ENCODE data around the gene PHRF1.

PHRF1 gene, protein sequence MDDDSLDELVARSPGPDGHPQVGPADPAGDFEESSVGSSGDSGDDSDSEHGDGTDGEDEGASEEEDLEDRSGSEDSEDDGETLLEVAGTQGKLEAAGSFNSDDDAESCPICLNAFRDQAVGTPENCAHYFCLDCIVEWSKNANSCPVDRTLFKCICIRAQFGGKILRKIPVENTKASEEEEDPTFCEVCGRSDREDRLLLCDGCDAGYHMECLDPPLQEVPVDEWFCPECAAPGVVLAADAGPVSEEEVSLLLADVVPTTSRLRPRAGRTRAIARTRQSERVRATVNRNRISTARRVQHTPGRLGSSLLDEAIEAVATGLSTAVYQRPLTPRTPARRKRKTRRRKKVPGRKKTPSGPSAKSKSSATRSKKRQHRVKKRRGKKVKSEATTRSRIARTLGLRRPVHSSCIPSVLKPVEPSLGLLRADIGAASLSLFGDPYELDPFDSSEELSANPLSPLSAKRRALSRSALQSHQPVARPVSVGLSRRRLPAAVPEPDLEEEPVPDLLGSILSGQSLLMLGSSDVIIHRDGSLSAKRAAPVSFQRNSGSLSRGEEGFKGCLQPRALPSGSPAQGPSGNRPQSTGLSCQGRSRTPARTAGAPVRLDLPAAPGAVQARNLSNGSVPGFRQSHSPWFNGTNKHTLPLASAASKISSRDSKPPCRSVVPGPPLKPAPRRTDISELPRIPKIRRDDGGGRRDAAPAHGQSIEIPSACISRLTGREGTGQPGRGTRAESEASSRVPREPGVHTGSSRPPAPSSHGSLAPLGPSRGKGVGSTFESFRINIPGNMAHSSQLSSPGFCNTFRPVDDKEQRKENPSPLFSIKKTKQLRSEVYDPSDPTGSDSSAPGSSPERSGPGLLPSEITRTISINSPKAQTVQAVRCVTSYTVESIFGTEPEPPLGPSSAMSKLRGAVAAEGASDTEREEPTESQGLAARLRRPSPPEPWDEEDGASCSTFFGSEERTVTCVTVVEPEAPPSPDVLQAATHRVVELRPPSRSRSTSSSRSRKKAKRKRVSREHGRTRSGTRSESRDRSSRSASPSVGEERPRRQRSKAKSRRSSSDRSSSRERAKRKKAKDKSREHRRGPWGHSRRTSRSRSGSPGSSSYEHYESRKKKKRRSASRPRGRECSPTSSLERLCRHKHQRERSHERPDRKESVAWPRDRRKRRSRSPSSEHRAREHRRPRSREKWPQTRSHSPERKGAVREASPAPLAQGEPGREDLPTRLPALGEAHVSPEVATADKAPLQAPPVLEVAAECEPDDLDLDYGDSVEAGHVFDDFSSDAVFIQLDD (N-terminal part only)

DNA sequence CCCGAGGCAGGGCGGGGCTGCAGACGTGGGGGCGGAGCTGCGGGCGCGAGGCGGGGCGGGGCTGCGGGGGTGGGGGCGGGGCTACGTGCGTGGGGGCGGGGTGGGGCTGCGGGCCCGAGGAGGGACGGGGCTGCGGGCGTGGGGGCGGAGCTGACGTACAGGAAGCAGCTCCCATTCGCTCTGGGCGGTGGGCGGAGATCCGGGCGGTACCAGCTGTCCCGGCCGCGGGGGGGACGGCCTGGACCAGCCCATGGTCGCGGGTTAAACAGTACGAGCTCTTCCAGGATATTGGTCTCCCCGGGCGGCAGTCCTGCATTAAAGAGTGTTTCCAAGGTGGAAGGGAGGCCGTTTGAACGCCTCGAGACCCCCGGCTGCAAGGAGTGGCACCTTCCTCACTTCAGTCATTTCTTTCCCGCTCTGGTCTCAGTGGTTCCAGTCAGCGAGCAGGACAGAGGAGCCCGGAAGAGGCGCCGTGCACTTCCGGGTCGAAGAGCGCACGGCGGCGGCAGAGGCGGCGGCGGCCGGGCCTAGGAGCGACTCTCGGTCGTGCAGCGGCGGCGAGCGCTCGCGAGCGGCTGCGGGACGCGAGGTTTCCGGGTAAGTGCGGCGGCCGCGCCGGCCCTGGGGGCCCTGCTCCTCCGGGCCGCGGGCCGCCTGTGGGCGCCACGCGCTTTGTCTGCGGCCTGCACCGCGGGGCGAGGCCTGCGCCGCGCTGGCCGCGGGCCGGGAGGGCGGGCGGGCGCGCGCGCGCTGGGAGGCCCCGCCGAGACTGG lies at the start of gene PHRF1:
Gene PHRF1 (plus strand): TSS at position 475 of the 773 bp plus-strand sequence. CDS start 5,043 bp downstream, outside the sequence.
- no peak for FAIRE-seq

DNA sequence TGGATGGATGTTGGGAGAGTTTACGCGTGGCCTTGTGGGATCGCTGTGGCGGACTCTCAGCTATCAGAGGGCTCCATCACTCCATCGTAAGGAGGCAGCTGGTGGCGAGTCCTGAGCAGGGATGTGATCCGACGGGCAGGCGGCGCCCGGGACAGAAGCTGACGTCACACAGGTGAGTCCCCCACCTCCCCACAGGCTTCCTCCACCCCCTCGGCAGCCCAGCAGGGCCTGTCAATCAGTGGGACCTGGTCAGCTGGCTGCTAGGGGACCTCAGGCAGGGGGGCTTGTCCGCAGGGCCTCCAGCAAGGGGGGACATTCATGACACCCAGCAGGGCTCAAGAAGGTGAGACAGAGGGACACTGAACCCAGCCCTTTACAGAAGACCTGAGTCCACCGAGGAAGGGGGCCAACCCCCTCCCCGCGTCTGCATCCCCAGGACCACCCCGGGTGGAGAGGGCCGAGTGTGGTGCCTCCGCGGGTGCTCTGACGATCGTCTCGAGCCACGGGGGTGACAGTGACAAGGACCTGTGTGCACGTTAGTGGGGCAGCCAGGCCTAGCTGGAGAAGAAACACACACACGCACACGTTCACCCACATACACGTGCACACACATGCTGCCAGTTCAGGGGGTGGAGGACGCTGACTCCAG lies 48.0 kb upstream of the PHRF1 start:
- FAIRE-seq: no peak

- FAIRE-seq: no peak
These were observed 47.2 kb upstream of the PHRF1 start for GRCh38 chr11:528815-529727.

DNA sequence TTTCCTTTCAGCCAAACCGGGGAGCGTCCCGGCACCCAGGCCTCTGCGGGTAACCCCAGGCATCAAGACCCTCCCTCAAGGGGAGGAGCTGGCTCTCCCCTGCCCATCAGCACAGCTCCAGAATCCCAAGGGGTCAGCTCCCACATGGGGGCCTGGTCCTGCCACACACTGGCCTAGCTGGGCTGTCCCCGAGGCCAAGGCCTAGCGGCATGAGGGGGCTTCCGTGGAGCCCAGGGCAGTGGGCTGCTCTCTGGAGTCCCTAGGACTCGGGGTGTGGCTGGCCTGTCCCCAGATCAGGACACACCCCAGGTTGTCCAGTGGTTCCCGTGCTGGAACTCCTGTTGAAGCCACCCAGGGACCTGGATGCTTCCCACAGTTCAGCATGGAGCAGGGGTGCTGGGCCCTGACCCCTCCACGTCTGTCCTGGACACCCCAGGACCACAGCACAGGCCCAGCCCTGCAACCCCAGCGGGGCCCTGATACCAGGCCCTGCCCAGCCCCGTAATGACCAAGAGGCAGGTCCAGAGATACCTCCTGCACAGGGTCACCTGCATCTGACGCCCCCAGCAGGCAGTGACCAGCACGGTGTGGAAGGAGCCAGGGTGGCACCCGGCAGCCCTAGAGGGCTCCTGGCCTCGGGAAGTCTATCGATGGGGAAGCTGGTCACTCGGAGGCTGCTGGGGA lies 46.4 kb upstream of the PHRF1 start:
- no peak for FAIRE-seq

DNA sequence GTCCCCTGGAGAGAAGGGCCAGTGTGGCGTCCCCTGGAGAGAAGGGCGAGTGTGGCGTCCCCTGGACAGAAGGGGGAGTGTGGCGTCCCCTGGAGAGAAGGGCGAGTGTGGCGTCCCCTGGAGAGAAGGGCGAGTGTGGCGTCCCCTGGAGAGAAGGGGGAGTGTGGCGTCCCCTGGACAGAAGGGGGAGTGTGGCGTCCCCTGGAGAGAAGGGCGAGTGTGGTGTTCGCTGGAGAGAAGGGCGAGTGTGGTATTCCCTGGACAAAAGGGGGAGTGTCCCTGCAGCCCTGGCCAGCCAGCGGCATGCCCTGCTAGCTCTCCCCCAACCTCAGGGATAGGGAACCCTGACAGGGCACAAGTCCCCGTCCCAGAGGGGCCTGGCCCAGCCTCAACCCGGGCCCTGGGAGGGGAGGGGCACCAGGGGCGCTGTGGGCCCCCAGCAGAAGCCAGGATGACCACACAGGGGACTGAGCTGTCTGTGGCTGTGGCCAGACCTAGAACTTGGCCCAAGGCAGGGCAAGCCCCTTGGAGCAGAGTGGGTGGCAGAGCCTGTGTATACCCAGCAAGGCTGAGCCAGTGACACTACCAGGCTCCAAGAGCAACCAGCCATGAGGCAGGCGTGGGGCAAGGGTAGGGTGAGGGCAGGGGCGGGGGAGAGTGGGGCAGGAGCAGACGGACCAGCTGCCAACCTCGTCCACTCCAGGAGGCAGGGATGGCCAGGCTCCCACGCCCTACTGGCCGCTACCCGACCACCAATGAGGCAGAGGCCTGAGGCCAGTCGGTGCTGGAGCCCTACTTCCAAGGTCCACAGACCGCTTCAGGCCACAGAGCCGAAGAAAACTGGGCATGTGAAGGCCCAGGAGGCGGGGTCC lies 45.1 kb upstream of the PHRF1 start:
- no peak for FAIRE-seq

DNA sequence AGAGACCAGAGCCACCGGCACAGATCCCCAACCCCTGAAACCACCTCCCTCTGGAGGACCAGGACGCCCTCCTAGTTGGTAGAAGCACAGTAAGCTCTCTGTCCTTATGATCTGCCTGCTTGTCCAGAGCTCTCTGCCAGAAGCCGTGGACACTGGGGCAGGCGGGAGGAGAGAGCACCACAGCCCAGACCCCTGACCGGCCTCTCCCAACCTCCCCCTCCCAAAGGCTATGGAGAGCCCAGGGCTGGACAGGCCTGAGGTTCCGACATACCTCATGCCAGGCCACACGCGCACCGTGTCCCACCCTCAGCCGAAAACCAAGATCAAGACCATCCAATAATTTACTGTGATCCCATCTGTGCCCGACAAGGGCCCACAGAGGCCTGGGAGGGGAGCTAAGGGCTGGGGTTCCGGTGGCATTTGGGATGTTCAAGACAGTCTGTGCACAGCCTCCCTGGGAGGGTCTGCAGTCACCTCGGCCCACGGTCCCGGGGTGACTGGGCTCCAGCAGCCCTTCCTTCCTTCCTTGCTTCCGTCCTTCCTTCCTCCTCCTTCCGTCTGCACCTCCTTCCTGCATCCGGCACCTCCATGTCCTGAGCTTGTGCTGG lies 44.2 kb upstream of the PHRF1 start:
- no peak for FAIRE-seq

- FAIRE-seq: no peak
These were observed 43.7 kb upstream of the PHRF1 start for GRCh38 chr11:532527-532985.

- no peak for FAIRE-seq
These were observed 43.2 kb upstream of the PHRF1 start for GRCh38 chr11:532986-533585.

DNA sequence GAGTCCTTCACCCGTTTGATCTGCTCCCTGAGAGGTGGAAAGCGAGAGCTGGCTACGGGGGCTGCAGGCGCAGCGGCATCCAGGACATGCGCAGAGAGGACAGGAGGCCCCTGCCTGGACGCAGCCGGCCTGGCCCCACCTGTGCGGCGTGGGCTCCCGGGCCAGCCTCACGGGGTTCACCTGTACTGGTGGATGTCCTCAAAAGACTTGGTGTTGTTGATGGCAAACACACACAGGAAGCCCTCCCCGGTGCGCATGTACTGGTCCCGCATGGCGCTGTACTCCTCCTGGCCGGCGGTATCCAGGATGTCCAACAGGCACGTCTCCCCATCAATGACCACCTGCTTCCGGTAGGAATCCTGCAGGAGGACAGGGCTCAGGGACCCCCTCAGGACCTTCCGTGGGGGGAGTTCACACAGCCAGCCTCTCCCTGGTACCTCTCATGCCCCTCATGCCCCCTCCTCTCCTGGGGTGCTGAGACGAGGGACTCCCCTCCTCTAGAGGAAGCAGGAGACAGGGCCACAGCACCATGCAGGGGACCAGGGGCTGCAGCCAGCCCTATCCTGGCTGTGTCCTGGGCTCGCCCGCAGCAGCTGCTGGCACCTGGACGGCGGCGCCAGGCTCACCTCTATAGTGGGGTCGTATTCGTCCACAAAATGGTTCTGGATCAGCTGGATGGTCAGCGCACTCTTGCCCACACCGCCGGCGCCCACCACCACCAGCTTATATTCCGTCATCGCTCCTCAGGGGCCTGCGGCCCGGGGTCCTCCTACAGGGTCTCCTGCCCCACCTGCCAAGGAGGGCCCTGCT lies 42.5 kb upstream of the PHRF1 start:
- FAIRE-seq: no peak

DNA sequence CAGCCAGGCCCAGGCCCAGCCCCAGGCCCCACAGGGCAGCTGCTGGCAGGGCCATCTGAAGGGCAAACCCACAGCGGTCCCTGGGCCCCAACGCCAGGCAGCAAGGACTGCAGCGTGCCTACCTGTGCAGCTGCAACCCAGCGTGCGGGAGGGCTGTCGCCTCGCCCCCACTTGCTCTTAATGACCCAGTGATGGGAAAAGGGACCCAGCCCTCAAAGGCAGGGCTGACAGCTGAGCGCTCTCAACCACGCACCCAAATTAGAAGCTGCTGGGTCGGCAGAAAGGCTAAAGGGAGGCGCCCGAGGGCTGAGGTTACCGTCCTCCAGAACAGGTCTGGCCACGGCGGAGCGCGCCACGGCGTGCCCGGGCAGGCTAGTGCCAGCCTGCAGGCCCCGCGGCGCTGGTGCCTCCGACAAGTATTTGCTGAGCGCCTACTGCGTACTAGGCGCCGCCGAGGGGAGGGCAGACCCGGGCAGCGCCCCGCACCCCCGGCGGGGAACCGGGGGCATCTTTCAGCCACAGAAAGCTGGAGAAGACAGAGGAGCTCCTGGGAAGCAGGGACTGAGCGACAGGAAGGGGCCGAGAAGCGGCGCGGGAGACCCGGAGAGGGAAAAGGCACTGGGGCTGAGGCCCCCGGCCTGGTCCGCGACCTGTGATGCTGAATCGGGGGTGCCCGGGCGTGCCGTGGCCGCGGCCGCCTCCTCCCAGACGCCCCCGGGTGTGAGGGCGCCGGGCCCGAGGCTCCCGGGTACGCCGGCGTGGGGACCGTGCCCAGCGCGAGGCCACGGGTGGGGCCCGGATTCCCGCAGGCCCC lies 41.7 kb upstream of the PHRF1 start:
- FAIRE-seq: no peak

GRCh38 chr11:535210-535518 lies 41.1 kb upstream of the PHRF1 start:
- no peak for FAIRE-seq

DNA sequence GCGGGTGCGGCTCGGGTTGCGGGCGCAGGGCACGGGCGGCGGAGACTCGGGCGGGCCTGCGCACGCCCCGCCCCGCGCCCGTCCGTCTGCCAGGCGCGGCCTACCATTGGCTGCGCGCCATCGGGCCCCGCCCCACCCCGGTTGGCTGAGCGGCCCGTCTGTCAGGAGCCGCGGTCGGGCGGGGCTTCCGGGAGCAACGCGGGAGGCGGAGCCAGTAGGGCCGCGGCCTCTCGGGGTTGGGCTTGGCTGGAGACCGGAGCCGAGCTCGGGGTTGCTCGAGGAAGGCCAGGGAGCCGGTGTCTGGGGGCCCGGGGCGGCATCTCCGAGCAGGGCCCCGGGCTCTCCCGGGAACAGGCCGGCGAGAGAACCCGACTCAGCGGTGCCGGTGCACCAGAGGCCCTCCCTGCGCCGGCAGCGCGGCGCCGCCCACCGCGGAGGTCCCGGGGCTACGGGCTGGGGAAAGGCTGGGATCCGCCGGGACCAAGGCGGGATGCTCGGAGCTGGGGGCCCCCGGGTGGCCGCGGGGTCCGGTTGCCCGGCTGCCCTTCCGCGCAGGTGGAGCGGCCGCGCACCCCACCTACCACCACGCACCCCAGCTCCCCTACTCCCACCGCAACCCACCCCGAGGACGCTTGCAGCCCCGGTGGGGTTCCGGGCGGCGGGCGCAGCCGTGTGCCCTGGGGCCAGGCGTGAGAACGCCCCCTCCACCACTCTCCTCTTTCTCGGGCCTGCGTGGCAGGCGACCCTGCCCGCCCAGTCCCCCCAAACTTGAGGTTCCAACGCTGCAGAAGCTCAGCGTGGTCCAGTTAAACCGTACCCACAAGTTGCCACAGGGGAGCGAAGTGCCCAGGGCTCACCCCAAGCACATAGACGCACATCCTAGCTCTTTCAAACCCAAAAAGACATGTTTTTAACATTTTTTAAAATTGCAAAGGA lies 40.5 kb upstream of the PHRF1 start, which contains the start of gene HRAS:
Gene HRAS (minus strand): TSS at position 58 of the 936 bp plus-strand sequence.
- FAIRE-seq: no peak

DNA sequence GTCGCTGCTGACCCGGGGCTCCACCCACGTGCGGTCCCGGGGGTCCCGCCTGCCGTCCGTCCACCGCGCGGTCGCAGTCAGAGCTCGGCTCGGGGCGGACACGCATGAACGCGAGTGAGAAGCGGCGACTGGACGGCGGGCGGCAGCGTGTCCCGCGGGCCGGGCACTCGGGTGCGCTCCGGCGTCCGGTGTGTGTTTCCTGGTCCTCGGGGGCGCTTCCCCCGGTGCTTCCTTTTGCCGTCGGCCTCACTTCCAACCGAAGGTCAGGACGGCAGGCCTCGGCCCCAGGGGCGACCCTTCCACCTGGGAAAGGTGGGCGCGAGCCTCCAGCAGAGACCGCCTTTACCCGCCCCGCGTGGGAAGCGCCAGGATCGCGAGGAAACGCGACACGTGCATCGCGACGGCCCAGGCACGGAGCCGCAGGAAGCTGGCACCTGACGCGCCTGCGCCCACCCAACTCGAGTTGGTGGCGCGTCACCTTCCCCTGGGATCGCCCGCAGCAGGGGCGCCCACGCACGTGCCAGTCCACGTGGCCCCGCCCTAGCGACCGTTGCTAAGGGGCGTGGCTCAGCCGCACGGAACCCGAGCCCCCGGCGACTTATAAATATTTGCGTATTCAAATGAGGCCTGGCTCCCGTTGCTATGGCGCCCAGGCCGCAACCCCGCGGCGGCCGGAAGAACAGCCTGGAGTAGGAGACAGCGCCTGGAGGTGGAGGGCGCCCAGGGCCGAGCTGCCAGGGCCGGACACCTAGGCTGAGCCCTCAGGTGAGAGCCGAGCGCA lies 39.2 kb upstream of the PHRF1 start, which contains the start of gene LRRC56:
Gene LRRC56 (plus strand): TSS at position 687 of the 781 bp plus-strand sequence. CDS start 3,158 bp downstream, outside the sequence.
- FAIRE-seq: no peak
